GM12878 (cell line): ENCODE data around the gene S100A14. TPM values are rescaled to one million over a fixed set of nuclear protein-coding genes. Genes with fewer than 3 reads are reported as not detected.
A peak's percentile ranks its signal among the peaks of the same experiment; 100 is the strongest.

ENCODE experiments used
- ASH2L ChIP-seq: fragments of 300-600, 200-600 bp; sonication (generic); IDR thresholded peaks from 2 replicates; pipeline ENCODE4 v1.6.1; 2017; ENCODE audit warnings: low read depth, mild to moderate bottlenecking, borderline replicate concordance
- ATF3 ChIP-seq: IDR thresholded peaks from 2 replicates; pipeline ENCODE4 v1.6.1; 2011; ENCODE audit warnings: low read depth, mild to moderate bottlenecking, low read length, moderate library complexity, borderline replicate concordance; ENCODE audit errors: extremely low read depth
- ATF7 ChIP-seq: fragments of 450-650 bp; IDR thresholded peaks from 2 replicates; pipeline ENCODE4 v1.6.1; 2016; ENCODE audit warnings: low read depth, mild to moderate bottlenecking
- CBFB ChIP-seq: IDR thresholded peaks from 2 replicates; pipeline ENCODE4 v1.6.1; 2016; ENCODE audit warnings: antibody characterized with exemption, low read depth
- CBX3 ChIP-seq: fragments of 200-600 bp; sonication (generic); IDR thresholded peaks from 2 replicates; pipeline ENCODE4 v1.6.1; 2016; ENCODE audit warnings: low read depth, borderline replicate concordance
- CHD4 ChIP-seq: fragments of 200-600 bp; sonication (generic); IDR thresholded peaks from 2 replicates; pipeline ENCODE4 v1.6.1; 2016; ENCODE audit warnings: mild to moderate bottlenecking
- IKZF2 ChIP-seq, 2 experiments: fragments of 450-650 bp; IDR thresholded peaks; 2 replicates each; pipeline ENCODE4 v1.6.1; 2017; ENCODE audit warnings: mild to moderate bottlenecking in 2 of 2, moderate library complexity in 2 of 2
- NKRF ChIP-seq: fragments of 450-650 bp; conservative IDR thresholded peaks from 2 replicates; pipeline ENCODE4 v1.6.1; 2017; ENCODE audit warnings: mild to moderate bottlenecking, moderate library complexity
- PAX8 ChIP-seq: fragments of 450-650 bp; IDR thresholded peaks from 2 replicates; pipeline ENCODE4 v1.6.1; 2017; ENCODE audit warnings: mild to moderate bottlenecking, moderate library complexity
- SMAD1 ChIP-seq: fragments of 450-650 bp; IDR thresholded peaks from 2 replicates; pipeline ENCODE4 v1.6.1; 2018; ENCODE audit warnings: mild to moderate bottlenecking, low read depth; ENCODE audit not compliant: partially characterized antibody
- SMARCA5 ChIP-seq: fragments of 450-650 bp; IDR thresholded peaks from 2 replicates; pipeline ENCODE4 v1.6.1; 2017; ENCODE audit warnings: mild to moderate bottlenecking
- SREBF1 ChIP-seq: IDR thresholded peaks from 2 replicates; pipeline ENCODE4 v1.6.1; 2012; ENCODE audit warnings: mild to moderate bottlenecking, low read length
- STAT1 ChIP-seq: fragments of 450-650 bp; conservative IDR thresholded peaks from 2 replicates; pipeline ENCODE4 v1.6.1; 2014; ENCODE audit warnings: antibody characterized with exemption, mild to moderate bottlenecking
- STAT3 ChIP-seq: IDR thresholded peaks from 2 replicates; pipeline ENCODE4 v1.6.1; 2011; ENCODE audit warnings: low read depth, low read length, improper control_type of control experiment
- TBL1XR1 ChIP-seq: IDR thresholded peaks from 2 replicates; pipeline ENCODE4 v1.6.1; 2012; ENCODE audit warnings: low read depth, low read length, improper control_type of control experiment
- ZNF592 ChIP-seq: fragments of 450-650 bp; IDR thresholded peaks from 2 replicates; pipeline ENCODE4 v1.6.1; 2017; ENCODE audit warnings: mild to moderate bottlenecking, moderate library complexity
- polyA plus RNA-seq, 11 experiments: library from polyadenylated mRNA; depleted of rRNA in 4 of 11; unstranded in 6 of 11; stranded (reverse) in 5 of 11; fragments of >200 nt; fragmentation: Nextera tagmentation in 4 of 11; fragmentation: Illumina TruSeq in 1 of 11; extraction: Ambion mirVana in 4 of 11; extraction: Trizol in 1 of 11; gene quantifications; 1 replicate in 1 of 11; 2 replicates in 10 of 11; pipeline versions ENCODE4 v1.2.1 to v1.2.3, GENCODE V29; 2011 to 2016; ENCODE audit warnings: inconsistent platforms in 2 of 11, missing spikeins in 2 of 11, low read depth in 1 of 11
- total RNA-seq, 4 experiments: library from RNA; depleted of rRNA in 3 of 4; stranded (reverse); fragments of >200 nt in 3 of 4; fragmentation: Illumina TruSeq in 1 of 4; extraction: Trizol in 1 of 4; gene quantifications; 2 replicates each; pipeline versions ENCODE4 v1.2.1 to v1.2.3, GENCODE V29; 2013 to 2021
- TF ChIP-seq, protein P1 (sequence below): IDR thresholded peaks from 2 replicates; pipeline ENCODE4 v1.6.1; 2012; ENCODE audit warnings: low read length, inconsistent platforms
- TF ChIP-seq, protein P2 (sequence below): fragments of 450-650 bp; IDR thresholded peaks from 2 replicates; pipeline ENCODE4 v1.6.1; 2016; ENCODE audit warnings: mild to moderate bottlenecking, moderate library complexity, borderline replicate concordance

S100A14 gene
- total and polyA plus RNA-seq, 10 of the 15 experiments (the other 5 are each of a cell fraction or from before 2014, with no cell fraction given), result 0.20 to 0.77 (median 0.45) TPM; not detected in 4

GRCh38 chr1:153658400-153659174, 42.5 kb upstream of the S100A14 start, which contains the start of gene SNAPIN (continued):
- TF ChIP-seq NKRF (peak; percentile 71; the same call in 1 of the 2 replicates), SREBF1 (no peak), ATF7 (no peak), PAX8 (no peak), TBL1XR1 (no peak), CBFB (no peak), SMAD1 (no peak), ASH2L (peak; percentile 99), CBX3 (no peak), STAT1 (no peak), ZNF592 (no peak), ATF3 (0 out of 2 replicates have a peak, but pooled peaks have one; percentile 11), IKZF2 (IDR thresholded peaks at IDR 0.05) (no peak), CHD4 (no peak), STAT3 (no peak), SMARCA5 (no peak)
- TF ChIP-seq, protein P1, sequence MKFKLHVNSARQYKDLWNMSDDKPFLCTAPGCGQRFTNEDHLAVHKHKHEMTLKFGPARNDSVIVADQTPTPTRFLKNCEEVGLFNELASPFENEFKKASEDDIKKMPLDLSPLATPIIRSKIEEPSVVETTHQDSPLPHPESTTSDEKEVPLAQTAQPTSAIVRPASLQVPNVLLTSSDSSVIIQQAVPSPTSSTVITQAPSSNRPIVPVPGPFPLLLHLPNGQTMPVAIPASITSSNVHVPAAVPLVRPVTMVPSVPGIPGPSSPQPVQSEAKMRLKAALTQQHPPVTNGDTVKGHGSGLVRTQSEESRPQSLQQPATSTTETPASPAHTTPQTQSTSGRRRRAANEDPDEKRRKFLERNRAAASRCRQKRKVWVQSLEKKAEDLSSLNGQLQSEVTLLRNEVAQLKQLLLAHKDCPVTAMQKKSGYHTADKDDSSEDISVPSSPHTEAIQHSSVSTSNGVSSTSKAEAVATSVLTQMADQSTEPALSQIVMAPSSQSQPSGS, result no peak
- TF ChIP-seq, protein P2, sequence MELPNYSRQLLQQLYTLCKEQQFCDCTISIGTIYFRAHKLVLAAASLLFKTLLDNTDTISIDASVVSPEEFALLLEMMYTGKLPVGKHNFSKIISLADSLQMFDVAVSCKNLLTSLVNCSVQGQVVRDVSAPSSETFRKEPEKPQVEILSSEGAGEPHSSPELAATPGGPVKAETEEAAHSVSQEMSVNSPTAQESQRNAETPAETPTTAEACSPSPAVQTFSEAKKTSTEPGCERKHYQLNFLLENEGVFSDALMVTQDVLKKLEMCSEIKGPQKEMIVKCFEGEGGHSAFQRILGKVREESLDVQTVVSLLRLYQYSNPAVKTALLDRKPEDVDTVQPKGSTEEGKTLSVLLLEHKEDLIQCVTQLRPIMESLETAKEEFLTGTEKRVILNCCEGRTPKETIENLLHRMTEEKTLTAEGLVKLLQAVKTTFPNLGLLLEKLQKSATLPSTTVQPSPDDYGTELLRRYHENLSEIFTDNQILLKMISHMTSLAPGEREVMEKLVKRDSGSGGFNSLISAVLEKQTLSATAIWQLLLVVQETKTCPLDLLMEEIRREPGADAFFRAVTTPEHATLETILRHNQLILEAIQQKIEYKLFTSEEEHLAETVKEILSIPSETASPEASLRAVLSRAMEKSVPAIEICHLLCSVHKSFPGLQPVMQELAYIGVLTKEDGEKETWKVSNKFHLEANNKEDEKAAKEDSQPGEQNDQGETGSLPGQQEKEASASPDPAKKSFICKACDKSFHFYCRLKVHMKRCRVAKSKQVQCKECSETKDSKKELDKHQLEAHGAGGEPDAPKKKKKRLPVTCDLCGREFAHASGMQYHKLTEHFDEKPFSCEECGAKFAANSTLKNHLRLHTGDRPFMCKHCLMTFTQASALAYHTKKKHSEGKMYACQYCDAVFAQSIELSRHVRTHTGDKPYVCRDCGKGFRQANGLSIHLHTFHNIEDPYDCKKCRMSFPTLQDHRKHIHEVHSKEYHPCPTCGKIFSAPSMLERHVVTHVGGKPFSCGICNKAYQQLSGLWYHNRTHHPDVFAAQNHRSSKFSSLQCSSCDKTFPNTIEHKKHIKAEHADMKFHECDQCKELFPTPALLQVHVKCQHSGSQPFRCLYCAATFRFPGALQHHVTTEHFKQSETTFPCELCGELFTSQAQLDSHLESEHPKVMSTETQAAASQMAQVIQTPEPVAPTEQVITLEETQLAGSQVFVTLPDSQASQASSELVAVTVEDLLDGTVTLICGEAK, result peak; percentile 59; the same call in 1 of the 2 replicates
